ACC112 (cell line): ENCODE measurements around the gene P2RY1.
"Not testable (repeated sequence)": the region's sequence is repeated elsewhere in the genome, so short reads cannot be mapped to it uniquely, and the experiment has no call there.

Experiments used
- H2AFZ ChIP-seq: fragments of 200-600 bp; sonication (generic); one replicate; pipeline ENCODE4 v1.6.0; 2017; ENCODE audit warnings: antibody characterized with exemption, low read length; ENCODE audit not compliant: unreplicated experiment
- H3K27ac ChIP-seq: fragments of 200-600 bp; sonication (generic); 2 replicates; pipeline ENCODE4 v1.5.1; 2014; ENCODE audit warnings: low read depth, mild to moderate bottlenecking, antibody characterized with exemption, low read length, moderate library complexity
- H3K27me3 ChIP-seq: fragments of 200-600 bp; sonication (generic); 2 replicates; pipeline ENCODE4 v1.6.1; 2014; ENCODE audit warnings: mild to moderate bottlenecking, antibody characterized with exemption, low read length, moderate library complexity, mixed read lengths; ENCODE audit not compliant: insufficient read depth
- H3K36me3 ChIP-seq: fragments of 200-600 bp; sonication (generic); 2 replicates; pipeline ENCODE4 v1.6.1; 2016; ENCODE audit warnings: mild to moderate bottlenecking, antibody characterized with exemption, low read length, moderate library complexity, mixed read lengths; ENCODE audit not compliant: insufficient read depth
- H3K4me1 ChIP-seq: fragments of 200-600 bp; sonication (generic); one replicate; pipeline ENCODE4 v1.6.1; 2016; ENCODE audit warnings: low read length, mixed read lengths; ENCODE audit not compliant: insufficient read depth, unreplicated experiment, control insufficient read depth
- H3K4me3 ChIP-seq: fragments of 200-600 bp; sonication (generic); 2 replicates; pipeline ENCODE4 v1.5.1; 2014; ENCODE audit warnings: mild to moderate bottlenecking, low read depth, low read length
- H3K79me2 ChIP-seq: fragments of 200-600 bp; sonication (generic); one replicate; pipeline ENCODE4 v1.6.0; 2016; ENCODE audit warnings: low read length; ENCODE audit not compliant: control insufficient read depth, unreplicated experiment, insufficient read depth

Gene P2RY1

GRCh38 chr3:152839511-152839910, 4.6 kb downstream of the P2RY1 start:
- Histone ChIP-seq H2AFZ (no peak overlapping the region), H3K27me3 (peaks cover 73% of the 10 kb centered on the region), H3K4me3 (no peak overlapping the region), H3K79me2 (no peaks in the 10 kb centered on the region), H3K4me1 (peaks cover 5% of the 10 kb centered on the region), H3K27ac (no peak overlapping the region), H3K36me3 (no peaks in the 10 kb centered on the region)

- H3K36me3 ChIP-seq, result no peaks in the 10 kb centered on the region
- H2AFZ ChIP-seq, result no peak overlapping the region
- H3K4me1 ChIP-seq, result no peaks in the 10 kb centered on the region
- no peaks in the 10 kb centered on the region for H3K79me2 ChIP-seq
- no peak overlapping the region for H3K27ac ChIP-seq
- H3K27me3 ChIP-seq, result peaks cover 75% of the 10 kb centered on the region
- no peak overlapping the region for H3K4me3 ChIP-seq
Measured at GRCh38 chr3:152841131-152841530, 6.2 kb downstream of the P2RY1 start.

GRCh38 chr3:152842413-152842812, 7.5 kb downstream of the P2RY1 start:
- Histone ChIP-seq H2AFZ (no peak overlapping the region), H3K79me2 (no peaks in the 10 kb centered on the region), H3K4me1 (no peaks in the 10 kb centered on the region), H3K36me3 (no peaks in the 10 kb centered on the region), H3K27ac (no peak overlapping the region), H3K4me3 (no peak overlapping the region), H3K27me3 (peaks cover 62% of the 10 kb centered on the region)

GRCh38 chr3:152843955-152844354, 9.0 kb downstream of the P2RY1 start:
- Histone ChIP-seq H3K27me3 (peaks cover 48% of the 10 kb centered on the region), H3K4me3 (no peak overlapping the region), H3K36me3 (no peaks in the 10 kb centered on the region), H2AFZ (no peak overlapping the region), H3K27ac (no peak overlapping the region), H3K4me1 (no peaks in the 10 kb centered on the region), H3K79me2 (no peaks in the 10 kb centered on the region)

- H3K79me2 ChIP-seq, H2AFZ ChIP-seq, H3K27ac ChIP-seq, H3K4me1 ChIP-seq, H3K36me3 ChIP-seq, H3K4me3 ChIP-seq: not testable (repeated sequence)
- H3K27me3 ChIP-seq, result peaks cover 25% of the 10 kb centered on the region
Measured at GRCh38 chr3:152846572-152847202, 11.8 kb downstream of the P2RY1 start.

- H3K27me3 ChIP-seq, result peaks cover 18% of the 10 kb centered on the region; the same call in 1 of the 2 replicates
- not testable (repeated sequence) for H3K36me3 ChIP-seq, H2AFZ ChIP-seq, H3K4me1 ChIP-seq, H3K27ac ChIP-seq, H3K79me2 ChIP-seq, H3K4me3 ChIP-seq
Measured at GRCh38 chr3:152847599-152847998, 12.7 kb downstream of the P2RY1 start.

GRCh38 chr3:152849996-152850578, 15.2 kb downstream of the P2RY1 start:
- Histone ChIP-seq H3K4me3 (no peak overlapping the region), H3K27me3 (peaks cover 5% of the 10 kb centered on the region; the same call in 1 of the 2 replicates), H3K79me2 (no peaks in the 10 kb centered on the region), H3K4me1 (no peaks in the 10 kb centered on the region), H3K27ac (no peak overlapping the region), H3K36me3 (no peaks in the 10 kb centered on the region), H2AFZ (no peak overlapping the region)

GRCh38 chr3:152853196-152853595, 18.3 kb downstream of the P2RY1 start:
- Histone ChIP-seq H3K79me2 (no peaks in the 10 kb centered on the region), H3K4me3 (no peak overlapping the region), H3K27ac (peak overlapping the region; percentile 67), H2AFZ (peak overlapping the region; percentile 22), H3K36me3 (no peaks in the 10 kb centered on the region), H3K4me1 (peaks cover under 1% of the 10 kb centered on the region), H3K27me3 (no peaks in the 10 kb centered on the region)

GRCh38 chr3:152857082-152857481, 22.2 kb downstream of the P2RY1 start:
- H3K27ac ChIP-seq, result no peak overlapping the region
- H3K4me3 ChIP-seq, result no peak overlapping the region
- no peak overlapping the region for H2AFZ ChIP-seq
- no peaks in the 10 kb centered on the region for H3K79me2 ChIP-seq
- H3K36me3 ChIP-seq, result no peaks in the 10 kb centered on the region
- H3K4me1 ChIP-seq, result peaks cover 2% of the 10 kb centered on the region
- no peaks in the 10 kb centered on the region for H3K27me3 ChIP-seq

- Histone ChIP-seq H3K27ac (no peak overlapping the region), H3K4me1 (peaks cover 2% of the 10 kb centered on the region), H3K79me2 (no peaks in the 10 kb centered on the region), H3K27me3 (no peaks in the 10 kb centered on the region), H3K4me3 (no peak overlapping the region), H2AFZ (no peak overlapping the region), H3K36me3 (no peaks in the 10 kb centered on the region)
Measured at GRCh38 chr3:152858170-152858800, 23.4 kb downstream of the P2RY1 start.

GRCh38 chr3:152860736-152861135, 25.8 kb downstream of the P2RY1 start:
- Histone ChIP-seq H3K36me3 (no peaks in the 10 kb centered on the region), H2AFZ (no peak overlapping the region), H3K27ac (no peak overlapping the region), H3K4me1 (peaks cover 2% of the 10 kb centered on the region), H3K27me3 (no peaks in the 10 kb centered on the region), H3K4me3 (no peak overlapping the region), H3K79me2 (no peaks in the 10 kb centered on the region)
